Gastroesophageal sphincter (tissue), 4 donors: ENCODE measurements around the gene BMP15. TPM values are rescaled to one million over a fixed set of nuclear protein-coding genes. Genes with fewer than 3 reads are reported as not detected.

Experiments used
- ATAC-seq: fragments of 150-250 bp; one replicate; pipeline ENCODE4 v1.9.1; 2016; ENCODE audit warnings: mild to moderate bottlenecking, moderate library complexity
- H3K27ac ChIP-seq, 4 donors: fragments of 200-600 bp; sonication (generic) in 3 of 4; 1 replicate in 3 of 4; 2 replicates in 1 of 4; pipeline ENCODE4 v1.5.1; 2016 to 2019
- H3K27me3 ChIP-seq: fragments of 200-600 bp; sonication (generic); one replicate; pipeline ENCODE4 v1.5.1; 2019
- H3K36me3 ChIP-seq, 2 donors: fragments of 200-600 bp; sonication (generic); one replicate each; pipeline ENCODE4 v1.5.1; 2019; ENCODE audit warnings: control low read depth in 1 of 2
- H3K4me1 ChIP-seq, 3 donors: fragments of 200-600 bp; sonication (generic); 1 replicate in 2 of 3; 2 replicates in 1 of 3; pipeline ENCODE4 v1.5.1; 2016 to 2019; ENCODE audit warnings: control low read depth in 2 of 3
- H3K4me3 ChIP-seq, 2 donors: fragments of 200-600 bp; sonication (generic); one replicate each; pipeline ENCODE4 v1.5.1; 2019; ENCODE audit warnings: mild to moderate bottlenecking in 1 of 2, moderate library complexity in 1 of 2
- H3K9me3 ChIP-seq, 3 donors: fragments of 200-600 bp; sonication (generic); one replicate each; pipeline ENCODE4 v1.5.1; 2017 to 2019; ENCODE audit warnings: control low read depth in 2 of 3
- CTCF ChIP-seq, 4 experiments: fragments of 200-600 bp in 2 of 4; fragments of 450-650 bp in 2 of 4; sonication (generic) in 1 of 4; IDR thresholded peaks; one replicate each; pipeline ENCODE4 v1.5.1; 2017 to 2019; ENCODE audit warnings: antibody characterized with exemption in 4 of 4, mild to moderate bottlenecking in 2 of 4, moderate library complexity in 2 of 4
- EP300 ChIP-seq: sonication (generic); formaldehyde crosslinking; IDR thresholded peaks from one replicate; pipeline ENCODE4 v1.6.1; 2017; ENCODE audit warnings: antibody characterized with exemption, mild to moderate bottlenecking
- POLR2A ChIP-seq, 2 donors: fragments of 450-650 bp; IDR thresholded peaks; one replicate each; pipeline ENCODE4 v1.6.1; 2017; ENCODE audit warnings: antibody characterized with exemption in 2 of 2, mild to moderate bottlenecking in 2 of 2, moderate library complexity in 1 of 2
- POLR2AphosphoS5 ChIP-seq: sonication (generic); formaldehyde crosslinking; IDR thresholded peaks from one replicate; pipeline ENCODE4 v1.6.1; 2017; ENCODE audit warnings: antibody characterized with exemption
- WGBS, 2 donors: methylation state at CpG; one replicate each; pipeline ENCODE4 v1.1.5; 2018; ENCODE audit warnings: low coverage in 1 of 2; 5-methylcytosine and 5-hydroxymethylcytosine counted together
- total RNA-seq, 4 donors: library from RNA; depleted of rRNA; stranded (reverse); fragments of >200 nt; gene quantifications; one replicate each; pipeline ENCODE4 v1.1.0, GENCODE V29; 2016

Gene BMP15
- total RNA-seq, 4 donors from 2014 or later, result not detected

- H3K9me3 ChIP-seq, result no peaks in the 10 kb centered on the region
- WGBS, 2 donors, result 71 to 100% methylated on average over 2 to 3 of the region's 3 CpGs
- no peaks in the 10 kb centered on the region for H3K27me3 ChIP-seq
- H3K36me3 ChIP-seq, result no peaks in the 10 kb centered on the region
- H3K4me1 ChIP-seq, result no peaks in the 10 kb centered on the region
- no peak for ATAC-seq
- H3K4me3 ChIP-seq, result no peak overlapping the region
- no peak overlapping the region for H3K27ac ChIP-seq
- no peak for TF ChIP-seq CTCF (IDR thresholded peaks at IDR 0.05)
- TF ChIP-seq POLR2A (IDR thresholded peaks at IDR 0.05), result no peak
Measured at GRCh38 chrX:50893047-50893446, 17.5 kb upstream of the BMP15 start.

GRCh38 chrX:50893466-50893865, 17.1 kb upstream of the BMP15 start:
- H3K27me3 ChIP-seq, result no peaks in the 10 kb centered on the region
- H3K9me3 ChIP-seq, result no peaks in the 10 kb centered on the region
- no peaks in the 10 kb centered on the region for H3K36me3 ChIP-seq
- WGBS, 2 donors, result 0% methylated on average over 1 of the region's 1 CpG; no CpG with 5 or more reads in 1 of the 2 donors
- no peak overlapping the region for H3K27ac ChIP-seq
- H3K4me1 ChIP-seq, result no peaks in the 10 kb centered on the region
- TF ChIP-seq POLR2AphosphoS5, result no peak
- TF ChIP-seq CTCF (IDR thresholded peaks at IDR 0.05), result no peak
- TF ChIP-seq EP300, result no peak
- ATAC-seq, result no peak
- H3K4me3 ChIP-seq, result no peak overlapping the region

- no peaks in the 10 kb centered on the region for H3K36me3 ChIP-seq
- H3K27ac ChIP-seq, result no peak overlapping the region
- H3K4me1 ChIP-seq, result no peaks in the 10 kb centered on the region
- no peaks in the 10 kb centered on the region for H3K27me3 ChIP-seq
- WGBS, 2 donors, result 88% methylated on average over 3 to 10 of the region's 17 CpGs
- ATAC-seq, result no peak
- H3K9me3 ChIP-seq, result no peaks in the 10 kb centered on the region
- TF ChIP-seq CTCF (IDR thresholded peaks at IDR 0.05), result peak in 1 of 4 experiments; percentile 7
- TF ChIP-seq POLR2AphosphoS5, result no peak
- no peak overlapping the region for H3K4me3 ChIP-seq
Measured at GRCh38 chrX:50905334-50905733, 5.2 kb upstream of the BMP15 start.

GRCh38 chrX:50913520-50913919, 3.0 kb downstream of the BMP15 start:
- no peak for ATAC-seq
- Histone ChIP-seq H3K9me3 (no peaks in the 10 kb centered on the region), H3K4me1 (no peaks in the 10 kb centered on the region), H3K36me3 (no peaks in the 10 kb centered on the region), H3K4me3 (no peak overlapping the region), H3K27me3 (no peaks in the 10 kb centered on the region), H3K27ac (no peak overlapping the region)
- TF ChIP-seq POLR2A (IDR thresholded peaks at IDR 0.05), result no peak
- TF ChIP-seq CTCF (IDR thresholded peaks at IDR 0.05), result no peak
- no peak for TF ChIP-seq EP300
- TF ChIP-seq POLR2AphosphoS5, result no peak

- H3K4me1 ChIP-seq, result no peaks in the 10 kb centered on the region
- no peaks in the 10 kb centered on the region for H3K9me3 ChIP-seq
- no peaks in the 10 kb centered on the region for H3K36me3 ChIP-seq
- no peak overlapping the region for H3K4me3 ChIP-seq
- ATAC-seq, result no peak
- H3K27ac ChIP-seq, result no peak overlapping the region
- H3K27me3 ChIP-seq, result no peaks in the 10 kb centered on the region
- TF ChIP-seq EP300 (no peak), CTCF (IDR thresholded peaks at IDR 0.05) (peak in 1 of 4 experiments; percentile 40)
Measured at GRCh38 chrX:50920132-50920531, 9.6 kb downstream of the BMP15 start.
